ENCODE data around the gene PRDX3. TPM values are rescaled to one million over a fixed set of nuclear protein-coding genes. Genes with fewer than 3 reads are reported as not detected.
A peak's percentile ranks its signal among the peaks of the same experiment; 100 is the strongest.

PRDX3 gene
- total RNA-seq, 3 donors from 2014 or later, result 154 to 165 (median 164) TPM

DNA sequence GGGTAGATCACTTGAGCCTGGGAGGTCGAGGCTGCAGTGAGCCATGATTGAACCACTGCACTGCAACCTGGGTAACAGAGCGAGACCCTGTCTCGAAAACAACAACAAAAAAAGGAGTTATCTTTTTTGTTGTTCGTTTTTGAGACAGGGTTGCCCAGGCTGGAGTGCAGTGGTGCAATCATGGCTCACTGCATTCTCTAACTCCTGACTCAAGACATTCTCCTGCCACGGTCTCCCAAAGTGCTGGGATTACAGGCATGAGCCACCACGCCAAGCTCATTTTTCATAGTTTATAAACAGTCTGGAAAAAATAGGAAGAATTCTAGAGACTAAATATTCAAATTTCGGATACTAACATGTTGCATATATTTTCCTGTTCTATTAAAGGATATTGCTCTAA is 42.5 kb downstream of the PRDX3 start:
- no peaks in the 10 kb centered on the region for H3K36me3 ChIP-seq
- intact Hi-C loops (cut with DNase I; ENCODE audit: low total_unique reads), result no loop called here
- TF ChIP-seq, protein P1, sequence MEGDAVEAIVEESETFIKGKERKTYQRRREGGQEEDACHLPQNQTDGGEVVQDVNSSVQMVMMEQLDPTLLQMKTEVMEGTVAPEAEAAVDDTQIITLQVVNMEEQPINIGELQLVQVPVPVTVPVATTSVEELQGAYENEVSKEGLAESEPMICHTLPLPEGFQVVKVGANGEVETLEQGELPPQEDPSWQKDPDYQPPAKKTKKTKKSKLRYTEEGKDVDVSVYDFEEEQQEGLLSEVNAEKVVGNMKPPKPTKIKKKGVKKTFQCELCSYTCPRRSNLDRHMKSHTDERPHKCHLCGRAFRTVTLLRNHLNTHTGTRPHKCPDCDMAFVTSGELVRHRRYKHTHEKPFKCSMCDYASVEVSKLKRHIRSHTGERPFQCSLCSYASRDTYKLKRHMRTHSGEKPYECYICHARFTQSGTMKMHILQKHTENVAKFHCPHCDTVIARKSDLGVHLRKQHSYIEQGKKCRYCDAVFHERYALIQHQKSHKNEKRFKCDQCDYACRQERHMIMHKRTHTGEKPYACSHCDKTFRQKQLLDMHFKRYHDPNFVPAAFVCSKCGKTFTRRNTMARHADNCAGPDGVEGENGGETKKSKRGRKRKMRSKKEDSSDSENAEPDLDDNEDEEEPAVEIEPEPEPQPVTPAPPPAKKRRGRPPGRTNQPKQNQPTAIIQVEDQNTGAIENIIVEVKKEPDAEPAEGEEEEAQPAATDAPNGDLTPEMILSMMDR (IDR thresholded peaks at IDR 0.05), result no peak
- TF ChIP-seq POLR2AphosphoS5 (IDR thresholded peaks at IDR 0.05) (no peak), POLR2A (IDR thresholded peaks at IDR 0.05) (no peak)

DNA sequence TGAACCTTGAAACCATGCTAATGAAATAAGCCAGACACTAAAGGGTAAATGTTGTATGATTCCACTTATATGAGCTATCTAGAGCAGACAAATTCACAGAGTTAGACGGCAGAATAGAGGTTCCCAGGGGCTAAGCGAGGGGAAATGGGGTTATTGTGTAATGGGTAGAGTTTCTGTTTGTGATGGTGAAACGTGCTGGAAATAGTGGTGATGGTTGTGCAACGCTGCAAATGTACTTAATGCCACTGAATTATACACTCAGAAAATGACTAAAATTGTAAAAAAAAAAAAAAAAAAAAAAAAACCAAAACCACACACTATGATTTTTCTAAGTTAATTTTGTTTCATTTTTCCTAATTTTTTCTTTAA is 43.1 kb downstream of the PRDX3 start:
- TF ChIP-seq POLR2AphosphoS5 (IDR thresholded peaks at IDR 0.05), result no peak
- no peak overlapping the region for H3K4me3 ChIP-seq
- H3K4me1 ChIP-seq, result no peaks in the 10 kb centered on the region
- H3K36me3 ChIP-seq, result no peaks in the 10 kb centered on the region
- intact Hi-C loops (cut with DNase I; ENCODE audit: low total_unique reads), result no loop called here
- H3K9me3 ChIP-seq, result no peaks in the 10 kb centered on the region
- peak overlapping the region in 1 of 2 donors; percentile 10 for H3K27ac ChIP-seq
- H3K27me3 ChIP-seq, result no peaks in the 10 kb centered on the region
- no peak for DNase-seq (ENCODE audit: low spot score in 2 of 2)

More for the DNA sequence above, 42.5 kb downstream of the PRDX3 start:
- Histone ChIP-seq H3K27ac (no peak overlapping the region), H3K9me3 (no peaks in the 10 kb centered on the region), H3K4me3 (no peak overlapping the region), H3K27me3 (no peaks in the 10 kb centered on the region), H3K4me1 (no peaks in the 10 kb centered on the region)
- no peak for DNase-seq (ENCODE audit: low spot score in 2 of 2)

DNA sequence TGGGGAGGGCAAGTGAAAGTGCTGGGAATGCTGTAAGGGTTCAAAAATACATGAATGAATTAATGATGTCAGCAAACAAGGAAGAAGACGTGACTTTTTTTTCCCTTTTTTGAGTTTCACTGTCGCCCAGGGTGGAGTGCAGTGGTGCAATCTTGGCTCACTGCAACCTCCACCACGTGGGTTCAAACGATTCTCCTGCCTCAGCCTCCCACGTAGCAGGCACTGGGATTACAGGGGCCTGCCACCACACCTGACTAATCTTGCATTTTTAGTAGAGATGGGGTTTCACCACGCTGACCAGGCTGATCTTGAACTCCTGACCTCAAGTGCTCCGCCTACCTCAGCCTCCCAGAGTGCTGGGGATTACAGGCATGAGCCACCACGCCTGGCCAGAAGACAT is 44.7 kb downstream of the PRDX3 start:
- Histone ChIP-seq H3K4me1 (no peaks in the 10 kb centered on the region), H3K36me3 (no peaks in the 10 kb centered on the region), H3K27me3 (no peaks in the 10 kb centered on the region), H3K9me3 (no peaks in the 10 kb centered on the region), H3K4me3 (no peak overlapping the region), H3K27ac (no peak overlapping the region)
- DNase-seq (ENCODE audit: low spot score in 2 of 2), result no peak
- intact Hi-C loops (cut with DNase I; ENCODE audit: low total_unique reads), result no loop called here
- no peak for TF ChIP-seq POLR2AphosphoS5 (IDR thresholded peaks at IDR 0.05)
- TF ChIP-seq POLR2A (IDR thresholded peaks at IDR 0.05), result no peak
- TF ChIP-seq, protein P1 (IDR thresholded peaks at IDR 0.05), result no peak

DNA sequence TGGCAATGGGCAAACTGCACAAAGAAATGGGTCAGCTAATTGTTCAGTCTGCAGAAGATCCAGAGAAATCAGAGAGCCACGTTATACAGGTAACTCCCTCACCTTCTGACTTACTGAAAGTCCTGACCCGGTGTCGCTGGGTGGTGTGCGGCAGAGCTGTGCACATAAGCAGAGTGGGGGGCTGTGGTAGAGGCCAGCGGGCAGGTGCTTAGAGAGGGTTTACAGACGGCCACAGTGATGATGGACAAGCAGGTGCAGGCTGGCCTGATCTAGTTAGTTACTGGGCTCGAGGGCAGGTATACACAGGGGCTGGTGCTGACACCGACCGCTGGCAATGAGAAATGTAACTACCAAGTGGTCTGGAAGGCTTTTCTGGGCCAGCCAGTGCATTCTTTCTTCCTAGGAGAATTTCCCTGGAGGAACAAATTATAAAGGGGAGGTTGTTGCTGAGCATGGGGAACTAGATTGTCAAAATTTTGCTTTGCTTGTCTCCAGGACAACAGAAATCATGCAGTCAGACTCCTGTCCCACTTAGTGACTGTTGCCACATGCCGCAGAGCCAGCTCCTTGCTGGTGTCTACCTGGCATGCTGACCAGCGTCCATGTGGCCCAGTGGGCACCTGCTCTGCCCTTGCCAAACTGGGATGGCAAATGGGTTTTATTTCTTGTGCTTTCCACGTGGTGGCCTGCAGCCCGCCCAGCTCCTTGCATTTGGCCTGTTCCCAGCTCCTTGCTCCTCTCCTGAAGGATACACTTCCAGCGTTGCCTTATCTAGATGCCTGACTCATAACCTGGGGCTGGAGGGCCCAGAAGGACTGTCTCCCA is 45.9 kb downstream of the PRDX3 start:
- TF ChIP-seq POLR2AphosphoS5 (IDR thresholded peaks at IDR 0.05) (no peak), POLR2A (IDR thresholded peaks at IDR 0.05) (no peak)
- TF ChIP-seq, protein P1 (IDR thresholded peaks at IDR 0.05), result no peak
- intact Hi-C loops (cut with DNase I; ENCODE audit: low total_unique reads), result no loop called here
- Histone ChIP-seq H3K27ac (peak overlapping the region in 1 of 2 donors; percentile 33), H3K9me3 (no peaks in the 10 kb centered on the region), H3K36me3 (no peaks in the 10 kb centered on the region), H3K4me3 (no peak overlapping the region), H3K27me3 (no peaks in the 10 kb centered on the region), H3K4me1 (no peaks in the 10 kb centered on the region)
- no peak for DNase-seq (ENCODE audit: low spot score in 2 of 2)

DNA sequence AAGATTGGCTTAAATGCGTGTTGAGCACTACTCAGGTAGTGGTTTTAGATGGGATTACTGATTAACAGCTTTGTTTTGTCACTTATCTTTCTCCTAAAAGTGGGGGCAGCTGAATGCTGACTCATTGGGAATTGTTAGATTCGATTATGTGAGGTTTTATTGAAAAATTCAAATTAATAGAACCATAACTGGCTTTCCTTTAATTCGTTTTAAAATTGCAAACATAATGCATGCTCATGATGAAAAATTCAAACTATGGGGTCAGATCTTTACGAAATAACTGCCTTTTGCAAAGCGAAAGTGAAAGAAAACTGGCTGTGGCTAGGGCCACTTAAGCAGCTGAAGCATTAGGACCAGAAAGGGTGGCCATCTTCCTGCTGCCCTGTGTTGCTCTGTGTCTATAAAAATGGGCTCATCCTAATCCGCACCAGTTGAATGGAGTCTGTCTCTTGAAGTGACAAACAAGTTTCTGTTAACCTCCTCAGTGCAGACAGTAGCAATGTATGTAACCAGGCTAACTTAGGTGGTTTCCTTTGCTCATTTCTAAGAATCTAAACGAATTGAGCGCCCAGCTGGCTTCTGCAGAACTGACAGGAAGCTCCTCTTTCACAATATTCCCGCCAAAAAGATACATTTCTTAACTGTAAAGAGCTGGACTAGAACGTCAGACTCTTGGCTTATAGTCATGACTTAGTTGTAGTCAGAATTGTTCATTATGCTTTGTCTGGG is 46.9 kb downstream of the PRDX3 start:
- intact Hi-C loops (cut with DNase I; ENCODE audit: low total_unique reads), result no loop called here
- no peak for DNase-seq (ENCODE audit: low spot score in 2 of 2)
- Histone ChIP-seq H3K4me1 (no peaks in the 10 kb centered on the region), H3K9me3 (no peaks in the 10 kb centered on the region), H3K4me3 (peak overlapping the region in 2 of 3 donors; percentile 36 to 59), H3K27me3 (no peaks in the 10 kb centered on the region), H3K27ac (peak overlapping the region; percentile 44 to 50), H3K36me3 (no peaks in the 10 kb centered on the region)
- TF ChIP-seq POLR2A (IDR thresholded peaks at IDR 0.05), result no peak

DNA sequence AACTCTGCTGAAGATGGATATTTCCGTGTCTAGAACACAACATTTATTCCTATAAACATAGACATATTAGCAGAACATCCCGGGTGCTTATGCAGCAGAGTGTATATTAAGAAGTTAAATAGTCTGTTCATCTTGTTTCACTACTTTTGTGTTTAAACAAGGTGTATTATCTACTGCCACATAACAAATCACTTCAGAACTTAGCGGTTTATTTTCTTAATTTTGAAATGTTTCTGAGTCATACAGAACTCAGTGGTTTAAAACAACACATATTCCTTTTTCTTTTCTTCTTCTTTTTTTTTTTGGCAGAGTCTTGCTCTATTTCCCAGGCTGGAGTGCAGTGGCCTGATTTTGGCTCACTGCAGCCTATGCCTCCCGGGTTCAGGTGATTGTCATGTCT is 48.9 kb downstream of the PRDX3 start:
- Histone ChIP-seq H3K36me3 (no peaks in the 10 kb centered on the region), H3K4me3 (no peak overlapping the region), H3K27ac (no peak overlapping the region), H3K4me1 (no peaks in the 10 kb centered on the region), H3K27me3 (no peaks in the 10 kb centered on the region), H3K9me3 (no peaks in the 10 kb centered on the region)
- TF ChIP-seq POLR2AphosphoS5 (IDR thresholded peaks at IDR 0.05) (no peak), POLR2A (IDR thresholded peaks at IDR 0.05) (no peak)
- intact Hi-C loops (cut with DNase I; ENCODE audit: low total_unique reads), result no loop called here
- DNase-seq (ENCODE audit: low spot score in 2 of 2), result no peak

Data from breast epithelium (tissue), 4 donors.